Osteoblast (primary cell): ENCODE data around the gene ZNF816. TPM values are rescaled to one million over a fixed set of nuclear protein-coding genes. Genes with fewer than 3 reads are reported as not detected.

Experiments
- DNase-seq: peaks from one replicate; pipeline ENCODE4 v3.0.0; 2011; ENCODE audit warnings: low spot score, mixed read lengths; ENCODE audit not compliant: insufficient read length; ENCODE audit errors: missing footprints
- H2AFZ ChIP-seq: 2 replicates; pipeline ENCODE4 v1.6.0; 2011; ENCODE audit warnings: mild to moderate bottlenecking, low read length
- H3K27ac ChIP-seq: 2 replicates; pipeline ENCODE4 v1.5.1; 2011; ENCODE audit warnings: mild to moderate bottlenecking, low read depth, low read length, moderate library complexity
- H3K27me3 ChIP-seq: 2 replicates; pipeline ENCODE4 v1.6.0; 2012; ENCODE audit warnings: mild to moderate bottlenecking, control low read depth, inconsistent platforms, low read length, moderate library complexity; ENCODE audit not compliant: insufficient read depth
- H3K36me3 ChIP-seq: 2 replicates; pipeline ENCODE4 v1.5.1; 2011; ENCODE audit warnings: mild to moderate bottlenecking, low read length, control low read depth, moderate library complexity; ENCODE audit not compliant: insufficient read depth
- H3K4me1 ChIP-seq: 2 replicates; pipeline ENCODE4 v1.5.1; 2011; ENCODE audit warnings: mild to moderate bottlenecking, low read length, control low read depth, moderate library complexity; ENCODE audit not compliant: insufficient read depth
- H3K4me2 ChIP-seq: 2 replicates; pipeline ENCODE4 v1.6.0; 2011; ENCODE audit warnings: mild to moderate bottlenecking, low read length; ENCODE audit not compliant: insufficient read depth
- H3K4me3 ChIP-seq: fragments of 200-600 bp; sonication (generic); 3 replicates; pipeline ENCODE4 v1.5.1; 2012; ENCODE audit warnings: mild to moderate bottlenecking, low read length, inconsistent platforms; ENCODE audit not compliant: insufficient read depth
- H3K79me2 ChIP-seq: 2 replicates; pipeline ENCODE4 v1.6.0; 2012; ENCODE audit warnings: mild to moderate bottlenecking, low read length, control low read depth, inconsistent platforms; ENCODE audit not compliant: insufficient read depth
- H3K9me3 ChIP-seq: 2 replicates; pipeline ENCODE4 v1.5.1; 2011; ENCODE audit warnings: low read depth, low read length, control low read depth
- H4K20me1 ChIP-seq: 2 replicates; pipeline ENCODE4 v1.6.0; 2012; ENCODE audit warnings: mild to moderate bottlenecking, low read length, control low read depth; ENCODE audit not compliant: insufficient read depth
- CTCF ChIP-seq: IDR thresholded peaks from 2 replicates; pipeline ENCODE4 v1.5.1; 2011; ENCODE audit warnings: mild to moderate bottlenecking, low read depth, low read length, moderate library complexity; ENCODE audit errors: extremely low read depth
- total RNA-seq: library from RNA; depleted of rRNA; stranded (reverse); fragments of >200 nt; gene quantifications from 2 replicates; pipeline ENCODE4 v1.2.3, GENCODE V29; 2012

The ZNF816 gene
- total RNA-seq, 1 donor = 9.8 TPM

- no peak overlapping the region for H3K27ac ChIP-seq
- TF ChIP-seq CTCF = no peak
- H3K79me2 ChIP-seq = no peaks in the 10 kb centered on the region
These were observed 18.6 kb upstream of the ZNF816 start for GRCh38 chr19:52981329-52981728.

GRCh38 chr19:52967772-52968171 lies 5.1 kb upstream of the ZNF816 start:
- no peak overlapping the region for H2AFZ ChIP-seq
- H3K4me3 ChIP-seq = no peak overlapping the region
- no peaks in the 10 kb centered on the region for H4K20me1 ChIP-seq
- H3K4me1 ChIP-seq = peaks cover 9% of the 10 kb centered on the region
- H3K27ac ChIP-seq = no peak overlapping the region
- H3K4me2 ChIP-seq = no peak overlapping the region
- peaks cover 5% of the 10 kb centered on the region for H3K36me3 ChIP-seq
- no peak for TF ChIP-seq CTCF
- no peaks in the 10 kb centered on the region for H3K79me2 ChIP-seq
- no peaks in the 10 kb centered on the region for H3K9me3 ChIP-seq
- DNase-seq = no peak
- H3K27me3 ChIP-seq = no peaks in the 10 kb centered on the region

More at GRCh38 chr19:52981329-52981728, 18.6 kb upstream of the ZNF816 start:
- H3K4me3 ChIP-seq = no peak overlapping the region
- H4K20me1 ChIP-seq = no peaks in the 10 kb centered on the region
- no peaks in the 10 kb centered on the region for H3K27me3 ChIP-seq
- no peak overlapping the region for H2AFZ ChIP-seq
- H3K36me3 ChIP-seq = peaks cover 4% of the 10 kb centered on the region
- H3K4me2 ChIP-seq = no peak overlapping the region
- no peaks in the 10 kb centered on the region for H3K9me3 ChIP-seq
- H3K4me1 ChIP-seq = no peaks in the 10 kb centered on the region
- no peak for DNase-seq

- H3K27ac ChIP-seq = peak overlapping the region; percentile 58
These were observed 552 bp upstream of the ZNF816 start for GRCh38 chr19:52963247-52963618.

GRCh38 chr19:52961981-52962380 lies 700 bp downstream of the ZNF816 start:
- no peak for TF ChIP-seq CTCF
- H4K20me1 ChIP-seq = peaks cover 2% of the 10 kb centered on the region
- H3K4me1 ChIP-seq = peaks cover 16% of the 10 kb centered on the region
- no peaks in the 10 kb centered on the region for H3K27me3 ChIP-seq
- DNase-seq = no peak
- H3K27ac ChIP-seq = peak overlapping the region; percentile 64
- H2AFZ ChIP-seq = peak overlapping the region; percentile 94
- no peaks in the 10 kb centered on the region for H3K9me3 ChIP-seq
- peaks cover 35% of the 10 kb centered on the region for H3K79me2 ChIP-seq
- H3K4me2 ChIP-seq = peak overlapping the region; percentile 100
- H3K4me3 ChIP-seq = peak overlapping the region; percentile 86
- no peaks in the 10 kb centered on the region for H3K36me3 ChIP-seq

More at GRCh38 chr19:52963247-52963618, 552 bp upstream of the ZNF816 start:
- peaks cover 31% of the 10 kb centered on the region for H3K79me2 ChIP-seq
- peaks cover 2% of the 10 kb centered on the region for H4K20me1 ChIP-seq
- H3K4me2 ChIP-seq = peak overlapping the region; percentile 100
- H3K36me3 ChIP-seq = no peaks in the 10 kb centered on the region
- H2AFZ ChIP-seq = peak overlapping the region; percentile 99
- no peaks in the 10 kb centered on the region for H3K27me3 ChIP-seq
- H3K9me3 ChIP-seq = no peaks in the 10 kb centered on the region
- peak; percentile 86 for DNase-seq
- peak overlapping the region; percentile 86 for H3K4me3 ChIP-seq
- TF ChIP-seq CTCF = no peak
- H3K4me1 ChIP-seq = peaks cover 16% of the 10 kb centered on the region
